ENCODE measurements around the gene PAQR7.

DNA sequence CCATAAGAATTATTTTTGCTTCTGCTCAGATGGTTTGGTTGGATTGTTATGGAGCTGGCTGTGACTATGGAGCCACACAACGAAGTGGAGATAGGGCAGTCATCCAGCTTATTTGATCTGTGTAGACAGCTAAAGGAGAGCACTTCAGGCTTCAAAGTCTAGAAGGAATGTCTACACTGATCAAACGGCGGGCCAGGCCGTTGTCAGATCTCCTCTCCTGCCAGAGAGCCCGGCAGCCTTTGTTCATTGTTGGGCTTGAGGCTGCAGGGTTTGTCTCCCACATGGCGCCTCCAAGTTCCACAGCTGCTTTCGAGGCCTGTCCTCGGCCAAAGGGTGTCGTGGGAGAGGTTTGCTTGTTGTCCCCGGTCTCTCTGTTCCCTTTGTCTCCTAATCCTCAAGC is 33.5 kb upstream of the PAQR7 start:
- TF ChIP-seq, protein P1, sequence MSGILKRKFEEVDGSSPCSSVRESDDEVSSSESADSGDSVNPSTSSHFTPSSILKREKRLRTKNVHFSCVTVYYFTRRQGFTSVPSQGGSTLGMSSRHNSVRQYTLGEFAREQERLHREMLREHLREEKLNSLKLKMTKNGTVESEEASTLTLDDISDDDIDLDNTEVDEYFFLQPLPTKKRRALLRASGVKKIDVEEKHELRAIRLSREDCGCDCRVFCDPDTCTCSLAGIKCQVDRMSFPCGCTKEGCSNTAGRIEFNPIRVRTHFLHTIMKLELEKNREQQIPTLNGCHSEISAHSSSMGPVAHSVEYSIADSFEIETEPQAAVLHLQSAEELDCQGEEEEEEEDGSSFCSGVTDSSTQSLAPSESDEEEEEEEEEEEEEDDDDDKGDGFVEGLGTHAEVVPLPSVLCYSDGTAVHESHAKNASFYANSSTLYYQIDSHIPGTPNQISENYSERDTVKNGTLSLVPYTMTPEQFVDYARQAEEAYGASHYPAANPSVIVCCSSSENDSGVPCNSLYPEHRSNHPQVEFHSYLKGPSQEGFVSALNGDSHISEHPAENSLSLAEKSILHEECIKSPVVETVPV (CRISPR knock-in tag; IDR thresholded peaks at IDR 0.05): no peak
- no peak for TF ChIP-seq ISL1 (CRISPR knock-in tag; IDR thresholded peaks at IDR 0.05)
- TF ChIP-seq, protein P2, sequence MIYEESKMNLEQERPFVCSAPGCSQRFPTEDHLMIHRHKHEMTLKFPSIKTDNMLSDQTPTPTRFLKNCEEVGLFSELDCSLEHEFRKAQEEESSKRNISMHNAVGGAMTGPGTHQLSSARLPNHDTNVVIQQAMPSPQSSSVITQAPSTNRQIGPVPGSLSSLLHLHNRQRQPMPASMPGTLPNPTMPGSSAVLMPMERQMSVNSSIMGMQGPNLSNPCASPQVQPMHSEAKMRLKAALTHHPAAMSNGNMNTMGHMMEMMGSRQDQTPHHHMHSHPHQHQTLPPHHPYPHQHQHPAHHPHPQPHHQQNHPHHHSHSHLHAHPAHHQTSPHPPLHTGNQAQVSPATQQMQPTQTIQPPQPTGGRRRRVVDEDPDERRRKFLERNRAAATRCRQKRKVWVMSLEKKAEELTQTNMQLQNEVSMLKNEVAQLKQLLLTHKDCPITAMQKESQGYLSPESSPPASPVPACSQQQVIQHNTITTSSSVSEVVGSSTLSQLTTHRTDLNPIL (CRISPR knock-in tag; IDR thresholded peaks at IDR 0.05; ENCODE audit: low read depth): no peak
- no peak for TF ChIP-seq TOX (CRISPR knock-in tag; IDR thresholded peaks at IDR 0.05; ENCODE audit: borderline replicate concordance)
- TF ChIP-seq, protein P3, sequence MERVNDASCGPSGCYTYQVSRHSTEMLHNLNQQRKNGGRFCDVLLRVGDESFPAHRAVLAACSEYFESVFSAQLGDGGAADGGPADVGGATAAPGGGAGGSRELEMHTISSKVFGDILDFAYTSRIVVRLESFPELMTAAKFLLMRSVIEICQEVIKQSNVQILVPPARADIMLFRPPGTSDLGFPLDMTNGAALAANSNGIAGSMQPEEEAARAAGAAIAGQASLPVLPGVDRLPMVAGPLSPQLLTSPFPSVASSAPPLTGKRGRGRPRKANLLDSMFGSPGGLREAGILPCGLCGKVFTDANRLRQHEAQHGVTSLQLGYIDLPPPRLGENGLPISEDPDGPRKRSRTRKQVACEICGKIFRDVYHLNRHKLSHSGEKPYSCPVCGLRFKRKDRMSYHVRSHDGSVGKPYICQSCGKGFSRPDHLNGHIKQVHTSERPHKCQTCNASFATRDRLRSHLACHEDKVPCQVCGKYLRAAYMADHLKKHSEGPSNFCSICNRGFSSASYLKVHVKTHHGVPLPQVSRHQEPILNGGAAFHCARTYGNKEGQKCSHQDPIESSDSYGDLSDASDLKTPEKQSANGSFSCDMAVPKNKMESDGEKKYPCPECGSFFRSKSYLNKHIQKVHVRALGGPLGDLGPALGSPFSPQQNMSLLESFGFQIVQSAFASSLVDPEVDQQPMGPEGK (CRISPR knock-in tag; IDR thresholded peaks at IDR 0.05; ENCODE audit: borderline replicate concordance): no peak
- TF ChIP-seq CSDC2 (CRISPR knock-in tag; IDR thresholded peaks at IDR 0.05): no peak
- no peak for TF ChIP-seq SNAI2 (CRISPR knock-in tag; IDR thresholded peaks at IDR 0.05)
- TF ChIP-seq RARB (CRISPR knock-in tag; IDR thresholded peaks at IDR 0.05): no peak
- TF ChIP-seq ZFP3 (CRISPR knock-in tag; IDR thresholded peaks at IDR 0.05): no peak
- no peak for TF ChIP-seq ESRRG (CRISPR knock-in tag; IDR thresholded peaks at IDR 0.05)
- TF ChIP-seq ZFP30 (CRISPR knock-in tag; IDR thresholded peaks at IDR 0.05): no peak
- TF ChIP-seq, protein P4, sequence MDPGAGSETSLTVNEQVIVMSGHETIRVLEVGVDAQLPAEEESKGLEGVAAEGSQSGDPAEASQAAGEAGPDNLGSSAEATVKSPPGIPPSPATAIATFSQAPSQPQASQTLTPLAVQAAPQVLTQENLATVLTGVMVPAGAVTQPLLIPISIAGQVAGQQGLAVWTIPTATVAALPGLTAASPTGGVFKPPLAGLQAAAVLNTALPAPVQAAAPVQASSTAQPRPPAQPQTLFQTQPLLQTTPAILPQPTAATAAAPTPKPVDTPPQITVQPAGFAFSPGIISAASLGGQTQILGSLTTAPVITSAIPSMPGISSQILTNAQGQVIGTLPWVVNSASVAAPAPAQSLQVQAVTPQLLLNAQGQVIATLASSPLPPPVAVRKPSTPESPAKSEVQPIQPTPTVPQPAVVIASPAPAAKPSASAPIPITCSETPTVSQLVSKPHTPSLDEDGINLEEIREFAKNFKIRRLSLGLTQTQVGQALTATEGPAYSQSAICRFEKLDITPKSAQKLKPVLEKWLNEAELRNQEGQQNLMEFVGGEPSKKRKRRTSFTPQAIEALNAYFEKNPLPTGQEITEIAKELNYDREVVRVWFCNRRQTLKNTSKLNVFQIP (CRISPR knock-in tag; IDR thresholded peaks at IDR 0.05; ENCODE audit: borderline replicate concordance, low read depth): no peak
- TF ChIP-seq OSR1 (CRISPR knock-in tag; IDR thresholded peaks at IDR 0.05): no peak

Data from SK-N-SH treated with all-trans-retinoic acid at 6 μM for 48 hours (cell line).